HepG2 (cell line): ENCODE data around the gene TSHZ2. TPM values are rescaled to one million over a fixed set of nuclear protein-coding genes. Genes with fewer than 3 reads are reported as not detected.
A peak's percentile ranks its signal among the peaks of the same experiment; 100 is the strongest.

Experiments used
- CREBL2 ChIP-seq: sonication (generic); formaldehyde crosslinking; IDR thresholded peaks from 2 replicates; pipeline ENCODE4 v1.8.1; 2023; ENCODE audit warnings: missing genetic modification reagents, mild to moderate bottlenecking, borderline replicate concordance
- DBP ChIP-seq: sonication (generic); formaldehyde crosslinking; IDR thresholded peaks from 2 replicates; pipeline ENCODE4 v1.4.0; 2020; ENCODE audit warnings: missing genetic modification reagents; ENCODE audit errors: not compliant biosample characterization
- IKZF5 ChIP-seq: IDR thresholded peaks from 2 replicates; pipeline ENCODE4 v1.6.1; 2018; ENCODE audit warnings: missing genetic modification reagents, mild to moderate bottlenecking, missing compliant biosample characterization
- MTERF4 ChIP-seq: sonication (generic); formaldehyde crosslinking; IDR thresholded peaks from 2 replicates; pipeline ENCODE4 v1.8.0; 2023; ENCODE audit warnings: mild to moderate bottlenecking, missing genetic modification reagents
- MXD4 ChIP-seq: IDR thresholded peaks from 2 replicates; pipeline ENCODE4 v1.6.1; 2016; ENCODE audit warnings: mild to moderate bottlenecking, missing biosample characterization, missing genetic modification reagents
- NRL ChIP-seq: sonication (generic); formaldehyde crosslinking; IDR thresholded peaks from 2 replicates; pipeline ENCODE4 v1.5.0; 2020; ENCODE audit warnings: missing genetic modification reagents, mild to moderate bottlenecking, moderate library complexity, borderline replicate concordance
- RAD51 ChIP-seq: fragments of 450-650 bp; IDR thresholded peaks from 2 replicates; pipeline ENCODE4 v1.6.1; 2016; ENCODE audit warnings: borderline replicate concordance
- THAP7 ChIP-seq: sonication (generic); formaldehyde crosslinking; IDR thresholded peaks from 2 replicates; pipeline ENCODE4 v1.8.1; 2023; ENCODE audit warnings: mild to moderate bottlenecking, missing genetic modification reagents
- THAP8 ChIP-seq: sonication (generic); formaldehyde crosslinking; IDR thresholded peaks from 2 replicates; pipeline ENCODE4 v1.5.1; 2020; ENCODE audit warnings: missing genetic modification reagents, mild to moderate bottlenecking, borderline replicate concordance
- TIGD3 ChIP-seq: sonication (generic); formaldehyde crosslinking; IDR thresholded peaks from 2 replicates; pipeline ENCODE4 v1.5.1; 2020; ENCODE audit warnings: mild to moderate bottlenecking, missing genetic modification reagents, borderline replicate concordance
- ZNF709 ChIP-seq: sonication (generic); formaldehyde crosslinking; IDR thresholded peaks from 2 replicates; pipeline ENCODE4 v1.5.0; 2020; ENCODE audit warnings: mild to moderate bottlenecking, missing genetic modification reagents
- polyA plus RNA-seq, 8 experiments: library from polyadenylated mRNA; depleted of rRNA in 3 of 8; stranded (reverse) in 7 of 8; unstranded in 1 of 8; fragments of >200 nt; fragmentation: Illumina TruSeq in 4 of 8; extraction: Trizol in 4 of 8; gene quantifications; 2 replicates each; pipeline versions ENCODE4 v1.2.1 to v1.2.3, GENCODE V29; 2011 to 2016; ENCODE audit warnings: low read depth in 4 of 8, missing spikeins in 1 of 8, mixed read lengths in 1 of 8; ENCODE audit not compliant: insufficient read depth in 1 of 8
- total RNA-seq, 5 experiments: library from RNA; depleted of rRNA; stranded (reverse); fragments of >200 nt; fragmentation: Illumina TruSeq; extraction: Trizol; gene quantifications; 2 replicates each; pipeline ENCODE4 v1.2.3, GENCODE V29; 2016; ENCODE audit warnings: low read depth in 1 of 5
- TF ChIP-seq, protein P1 (sequence below): sonication (generic); formaldehyde crosslinking; IDR thresholded peaks from 2 replicates; pipeline ENCODE4 v1.5.1; 2020; ENCODE audit warnings: mild to moderate bottlenecking, missing genetic modification reagents, borderline replicate concordance
- TF ChIP-seq, protein P2 (sequence below): sonication (generic); formaldehyde crosslinking; IDR thresholded peaks from 2 replicates; pipeline ENCODE4 v1.4.0; 2020; ENCODE audit warnings: missing genetic modification reagents
- TF ChIP-seq, protein P3 (sequence below): sonication (generic); formaldehyde crosslinking; IDR thresholded peaks from 2 replicates; pipeline ENCODE4 v1.5.0; 2020; ENCODE audit warnings: missing genetic modification reagents, mild to moderate bottlenecking, borderline replicate concordance

Gene TSHZ2
- total and polyA plus RNA-seq, 2 of the 13 experiments (the other 11 are each of a cell fraction or from before 2014, with no cell fraction given), result 0.01 TPM; not detected in 1

GRCh38 chr20:53216856-53217576, 244.9 kb downstream of the TSHZ2 start (continued):
- TF ChIP-seq, protein P1, sequence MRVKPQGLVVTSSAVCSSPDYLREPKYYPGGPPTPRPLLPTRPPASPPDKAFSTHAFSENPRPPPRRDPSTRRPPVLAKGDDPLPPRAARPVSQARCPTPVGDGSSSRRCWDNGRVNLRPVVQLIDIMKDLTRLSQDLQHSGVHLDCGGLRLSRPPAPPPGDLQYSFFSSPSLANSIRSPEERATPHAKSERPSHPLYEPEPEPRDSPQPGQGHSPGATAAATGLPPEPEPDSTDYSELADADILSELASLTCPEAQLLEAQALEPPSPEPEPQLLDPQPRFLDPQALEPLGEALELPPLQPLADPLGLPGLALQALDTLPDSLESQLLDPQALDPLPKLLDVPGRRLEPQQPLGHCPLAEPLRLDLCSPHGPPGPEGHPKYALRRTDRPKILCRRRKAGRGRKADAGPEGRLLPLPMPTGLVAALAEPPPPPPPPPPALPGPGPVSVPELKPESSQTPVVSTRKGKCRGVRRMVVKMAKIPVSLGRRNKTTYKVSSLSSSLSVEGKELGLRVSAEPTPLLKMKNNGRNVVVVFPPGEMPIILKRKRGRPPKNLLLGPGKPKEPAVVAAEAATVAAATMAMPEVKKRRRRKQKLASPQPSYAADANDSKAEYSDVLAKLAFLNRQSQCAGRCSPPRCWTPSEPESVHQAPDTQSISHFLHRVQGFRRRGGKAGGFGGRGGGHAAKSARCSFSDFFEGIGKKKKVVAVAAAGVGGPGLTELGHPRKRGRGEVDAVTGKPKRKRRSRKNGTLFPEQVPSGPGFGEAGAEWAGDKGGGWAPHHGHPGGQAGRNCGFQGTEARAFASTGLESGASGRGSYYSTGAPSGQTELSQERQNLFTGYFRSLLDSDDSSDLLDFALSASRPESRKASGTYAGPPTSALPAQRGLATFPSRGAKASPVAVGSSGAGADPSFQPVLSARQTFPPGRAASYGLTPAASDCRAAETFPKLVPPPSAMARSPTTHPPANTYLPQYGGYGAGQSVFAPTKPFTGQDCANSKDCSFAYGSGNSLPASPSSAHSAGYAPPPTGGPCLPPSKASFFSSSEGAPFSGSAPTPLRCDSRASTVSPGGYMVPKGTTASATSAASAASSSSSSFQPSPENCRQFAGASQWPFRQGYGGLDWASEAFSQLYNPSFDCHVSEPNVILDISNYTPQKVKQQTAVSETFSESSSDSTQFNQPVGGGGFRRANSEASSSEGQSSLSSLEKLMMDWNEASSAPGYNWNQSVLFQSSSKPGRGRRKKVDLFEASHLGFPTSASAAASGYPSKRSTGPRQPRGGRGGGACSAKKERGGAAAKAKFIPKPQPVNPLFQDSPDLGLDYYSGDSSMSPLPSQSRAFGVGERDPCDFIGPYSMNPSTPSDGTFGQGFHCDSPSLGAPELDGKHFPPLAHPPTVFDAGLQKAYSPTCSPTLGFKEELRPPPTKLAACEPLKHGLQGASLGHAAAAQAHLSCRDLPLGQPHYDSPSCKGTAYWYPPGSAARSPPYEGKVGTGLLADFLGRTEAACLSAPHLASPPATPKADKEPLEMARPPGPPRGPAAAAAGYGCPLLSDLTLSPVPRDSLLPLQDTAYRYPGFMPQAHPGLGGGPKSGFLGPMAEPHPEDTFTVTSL (CRISPR knock-in tag), result no peak
- TF ChIP-seq CREBL2 (CRISPR knock-in tag), result no peak
- TF ChIP-seq, protein P2, sequence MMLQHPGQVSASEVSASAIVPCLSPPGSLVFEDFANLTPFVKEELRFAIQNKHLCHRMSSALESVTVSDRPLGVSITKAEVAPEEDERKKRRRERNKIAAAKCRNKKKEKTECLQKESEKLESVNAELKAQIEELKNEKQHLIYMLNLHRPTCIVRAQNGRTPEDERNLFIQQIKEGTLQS (CRISPR knock-in tag), result no peak
- TF ChIP-seq MTERF4 (CRISPR knock-in tag), result peak; percentile 84
- no peak for TF ChIP-seq THAP7
- no peak for TF ChIP-seq ZNF709
- TF ChIP-seq NRL (CRISPR knock-in tag), result peak; percentile 22; the same call in 1 of the 2 replicates
- no peak for TF ChIP-seq MXD4 (CRISPR knock-in tag)
- no peak for TF ChIP-seq RAD51
- no peak for TF ChIP-seq DBP (CRISPR knock-in tag)
- no peak for TF ChIP-seq THAP8 (CRISPR knock-in tag)
- TF ChIP-seq IKZF5 (CRISPR knock-in tag), result peak; percentile 31; the same call in 1 of the 2 replicates
- TF ChIP-seq, protein P3, sequence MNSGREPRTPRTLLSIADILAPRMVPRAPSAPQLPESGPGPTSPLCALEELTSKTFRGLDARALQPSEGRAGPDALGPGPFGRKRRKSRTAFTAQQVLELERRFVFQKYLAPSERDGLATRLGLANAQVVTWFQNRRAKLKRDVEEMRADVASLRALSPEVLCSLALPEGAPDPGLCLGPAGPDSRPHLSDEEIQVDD (CRISPR knock-in tag), result no peak
- TF ChIP-seq TIGD3 (CRISPR knock-in tag), result peak; percentile 63; the same call in 1 of the 2 replicates
